Hippocampal formation (tissue), 2 donors: ENCODE measurements around the gene GABARAP.
A peak's percentile ranks its signal among the peaks of the same experiment; 100 is the strongest.
"Not testable (repeated sequence)": the region's sequence is repeated elsewhere in the genome, so short reads cannot be mapped to it uniquely, and the experiment has no call there.

Source experiments
- DNase-seq, 2 donors: peaks; one replicate each; lab custom pipeline; 2025; lab: John Stamatoyannopoulos, UW

GABARAP gene

GRCh38 chr17:7260651-7261378 is 18.6 kb upstream of the GABARAP start:
- DNase-seq = no peak

GRCh38 chr17:7260151-7260550 is 17.9 kb upstream of the GABARAP start:
- no peak for DNase-seq

- no peak for DNase-seq
Observed at GRCh38 chr17:7259555-7259889, 17.3 kb upstream of the GABARAP start.

- no peak for DNase-seq
Observed at GRCh38 chr17:7258731-7259554, 16.7 kb upstream of the GABARAP start.

GRCh38 chr17:7256766-7257456 is 14.7 kb upstream of the GABARAP start:
- DNase-seq = no peak

GRCh38 chr17:7254511-7254910 is 12.3 kb upstream of the GABARAP start:
- no peak for DNase-seq

GRCh38 chr17:7253082-7253481 is 10.8 kb upstream of the GABARAP start:
- DNase-seq = no peak

- DNase-seq = peak; percentile 89 to 91
Observed at GRCh38 chr17:7252176-7253043, 10.2 kb upstream of the GABARAP start, which contains the start of gene ELP5. Gene ELP5, plus strand, starts transcription at chr17:7252215. Its CDS starts 336 bp downstream, at chr17:7252551.

- peak; percentile 97 to 99 for DNase-seq
Observed at GRCh38 chr17:7251661-7252175, 9.5 kb upstream of the GABARAP start, which contains the start of gene CTDNEP1. Gene CTDNEP1, minus strand, starts transcription at chr17:7251734. Its CDS starts 438 bp downstream, at chr17:7251296.

GRCh38 chr17:7250695-7251627 is 8.7 kb upstream of the GABARAP start:
- DNase-seq = no peak

- no peak for DNase-seq
Observed at GRCh38 chr17:7249830-7250229, 7.6 kb upstream of the GABARAP start.

GRCh38 chr17:7249214-7249613 is 7.0 kb upstream of the GABARAP start:
- no peak for DNase-seq

- no peak for DNase-seq
Observed at GRCh38 chr17:7248796-7249195, 6.5 kb upstream of the GABARAP start.

- no peak for DNase-seq
Observed at GRCh38 chr17:7246779-7247178, 4.5 kb upstream of the GABARAP start.

- not testable (repeated sequence) for DNase-seq
Observed at GRCh38 chr17:7243838-7244237, 1.6 kb upstream of the GABARAP start.

GRCh38 chr17:7243453-7243729 is 1.1 kb upstream of the GABARAP start:
- DNase-seq = no peak

- DNase-seq = peak; percentile 85 to 94
Observed at GRCh38 chr17:7242717-7243452, 636 bp upstream of the GABARAP start.

- DNase-seq = no peak
Observed at GRCh38 chr17:7241090-7241733, 1.0 kb downstream of the GABARAP start.

GRCh38 chr17:7240375-7240774 is 1.9 kb downstream of the GABARAP start:
- DNase-seq = no peak
